IgD-negative memory B cell (primary cell): ENCODE results near the gene SGMS2. TPM values are rescaled to one million over a fixed set of nuclear protein-coding genes. Genes with fewer than 3 reads are reported as not detected.

Source experiments
- H3K27ac Mint-ChIP-seq, 3 donors: one replicate each; pipeline ENCODE4 v1.8.0; 2020 to 2022; ENCODE audit warnings: mild to moderate bottlenecking in 3 of 3, mixed read lengths in 3 of 3, moderate library complexity in 1 of 3
- H3K27me3 Mint-ChIP-seq: one replicate; pipeline ENCODE4 v1.8.0; 2021; ENCODE audit warnings: mixed read lengths
- H3K36me3 Mint-ChIP-seq: one replicate; pipeline ENCODE4 v1.8.0; 2020; ENCODE audit warnings: mild to moderate bottlenecking, mixed read lengths
- H3K4me1 Mint-ChIP-seq, 3 donors: one replicate each; pipeline ENCODE4 v1.8.0; 2020 to 2022; ENCODE audit warnings: mixed read lengths in 3 of 3, mild to moderate bottlenecking in 1 of 3
- H3K4me3 Mint-ChIP-seq, 4 donors: one replicate each; pipeline ENCODE4 v1.8.0; 2020 to 2022; ENCODE audit warnings: mild to moderate bottlenecking in 4 of 4, mixed read lengths in 4 of 4, moderate library complexity in 3 of 4
- H3K9me3 Mint-ChIP-seq, 3 donors: one replicate each; pipeline ENCODE4 v1.8.0; 2020 to 2021; ENCODE audit warnings: mixed read lengths in 3 of 3, mild to moderate bottlenecking in 1 of 3
- polyA plus RNA-seq: library from polyadenylated mRNA; unstranded; fragments of 300-500 nt; fragmentation: Illumina TruSeq; gene quantifications from one replicate; pipeline ENCODE4 v1.2.3, GENCODE V29; 2021

Gene SGMS2
- not detected for polyA plus RNA-seq

DNA sequence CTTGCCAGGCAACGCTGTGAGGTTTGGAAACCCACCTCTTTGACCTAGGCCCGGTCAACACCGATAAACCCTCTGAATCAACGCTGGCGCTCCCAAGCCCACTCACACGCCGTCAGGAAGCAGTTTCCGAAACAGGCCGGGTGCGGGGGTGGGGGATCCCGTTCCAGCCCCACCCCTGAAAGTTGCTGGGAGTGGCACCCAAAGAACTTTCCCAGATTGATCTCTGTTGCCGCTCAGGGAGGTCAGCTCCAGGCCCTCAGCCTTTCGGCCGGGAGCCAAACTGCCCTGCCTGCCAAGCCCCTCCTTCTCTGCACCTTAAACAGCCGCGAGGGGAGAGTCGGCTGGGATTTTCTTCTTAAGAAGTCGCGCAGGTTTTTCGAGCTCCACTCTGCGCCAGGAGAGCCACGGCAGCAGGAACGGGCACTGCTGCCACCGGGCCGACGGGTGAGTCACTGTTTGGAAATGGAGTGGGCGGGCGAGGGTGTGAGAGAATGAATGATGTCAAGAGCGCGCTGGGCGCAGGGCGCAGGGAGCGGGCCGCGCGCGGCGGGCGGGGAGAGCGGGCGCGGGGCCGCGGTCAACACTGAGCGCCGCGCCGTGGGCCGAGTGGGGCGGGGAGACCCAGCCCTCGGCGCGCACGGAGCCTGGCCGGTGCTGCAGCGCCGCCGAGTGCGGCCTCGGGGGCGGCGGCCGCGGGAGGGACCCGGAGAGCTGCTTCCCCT lies at the start of gene SGMS2:
Gene SGMS2, plus strand, starts transcription at position 583 of the 722 bp plus-strand sequence. CDS start 70,622 bp downstream, outside the sequence.
- H3K4me3 Mint-ChIP-seq = peak within 1 kb of the TSS in 3 of 4 donors; percentile 69 to 86 (median 75)
- peaks cover 3 to 7% (median 4%) of the 10 kb centered on the region in 3 donors for H3K4me1 Mint-ChIP-seq
- no peak within 1 kb of the TSS for H3K27ac Mint-ChIP-seq

DNA sequence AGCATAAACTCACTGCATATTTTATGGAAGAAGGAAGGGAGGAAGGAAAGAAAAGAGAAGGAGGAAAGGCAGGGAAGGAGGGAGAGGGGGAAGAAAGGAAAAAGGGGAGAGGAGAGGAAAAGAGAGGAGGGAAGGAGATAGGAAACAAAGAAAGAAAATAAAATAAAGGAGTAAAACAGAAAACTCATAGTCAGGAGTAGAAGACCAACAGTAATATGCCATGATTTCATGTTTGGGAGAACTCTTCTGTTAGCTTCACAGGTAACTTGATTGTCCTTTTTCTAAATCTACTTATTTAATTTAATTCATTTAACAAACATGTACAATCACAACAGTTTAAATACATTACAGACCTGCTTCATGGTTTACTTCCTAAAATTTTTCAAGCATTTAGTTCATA lies 46.8 kb upstream of the SGMS2 start:
- Mint-ChIP-seq H3K9me3 (peaks cover 6 to 40% (median 7%) of the 10 kb centered on the region in 3 donors), H3K4me3 (no peak overlapping the region), H3K4me1 (no peaks in the 10 kb centered on the region), H3K27ac (no peak overlapping the region), H3K36me3 (peaks cover 3% of the 10 kb centered on the region), H3K27me3 (peaks cover 2% of the 10 kb centered on the region)

More for the DNA sequence above, at the start of gene SGMS2:
- Mint-ChIP-seq H3K9me3 (no peaks in the 10 kb centered on the region), H3K36me3 (no peaks in the 10 kb centered on the region), H3K27me3 (peaks cover 28% of the 10 kb centered on the region)

DNA sequence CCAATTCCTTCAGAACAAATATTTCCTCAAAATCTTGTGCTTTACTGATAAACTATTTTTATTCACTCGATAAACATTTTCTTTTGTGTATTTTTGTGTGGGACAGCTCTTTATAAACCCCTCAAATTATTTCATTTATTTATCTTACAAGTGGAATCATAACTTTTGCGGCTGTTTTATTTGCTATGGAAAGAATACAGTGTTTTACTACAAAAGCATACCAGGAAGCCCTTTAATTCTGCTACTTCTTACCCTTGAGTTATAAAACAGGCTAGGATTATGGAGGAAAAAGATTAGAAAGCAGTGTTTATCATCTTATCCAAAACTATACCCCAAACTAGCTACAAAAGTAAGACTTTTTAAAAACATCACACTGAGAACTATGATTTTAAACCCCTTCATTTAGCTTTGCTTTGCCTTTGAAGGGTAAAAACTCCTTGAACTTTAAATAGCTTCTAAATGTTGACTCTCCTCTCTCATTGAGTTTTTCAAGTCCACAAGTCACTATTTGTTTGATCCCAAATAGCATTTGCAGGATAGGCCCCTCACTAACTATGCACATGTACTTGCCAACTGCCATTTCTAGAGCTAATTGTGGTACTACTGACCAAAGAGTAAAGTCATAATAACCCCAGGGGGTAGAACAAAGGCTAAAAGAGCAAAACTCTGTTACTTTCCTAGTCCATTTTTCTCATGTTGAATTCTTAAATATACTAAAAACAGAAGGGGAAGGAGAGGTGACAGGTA lies 45.8 kb upstream of the SGMS2 start:
- H3K4me1 Mint-ChIP-seq = no peaks in the 10 kb centered on the region
- peaks cover 6 to 40% (median 7%) of the 10 kb centered on the region in 3 donors for H3K9me3 Mint-ChIP-seq
- no peak overlapping the region for H3K27ac Mint-ChIP-seq
- H3K4me3 Mint-ChIP-seq = no peak overlapping the region
- H3K27me3 Mint-ChIP-seq = peaks cover 2% of the 10 kb centered on the region
- H3K36me3 Mint-ChIP-seq = peaks cover 3% of the 10 kb centered on the region

DNA sequence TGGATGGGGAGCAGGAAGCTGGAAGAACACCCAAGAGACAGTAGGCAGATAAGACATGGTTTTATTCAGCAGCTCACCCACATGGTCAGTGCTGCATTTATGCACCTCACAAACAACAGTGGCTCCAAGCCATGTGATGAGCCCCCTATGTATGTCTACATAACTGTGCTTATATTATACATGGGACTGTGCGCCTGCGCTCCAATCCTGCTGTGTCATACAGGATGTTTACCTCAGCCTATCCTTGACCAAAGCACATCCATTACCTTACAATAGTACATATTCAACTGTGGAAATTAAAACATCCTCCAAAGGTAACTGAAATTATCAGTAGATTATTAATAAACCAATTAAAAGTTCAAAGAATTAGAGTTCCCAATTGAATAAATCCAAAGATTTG lies 44.1 kb upstream of the SGMS2 start:
- Mint-ChIP-seq H3K27ac (no peak overlapping the region), H3K36me3 (peaks cover 2% of the 10 kb centered on the region), H3K4me3 (no peak overlapping the region), H3K27me3 (peaks cover 3% of the 10 kb centered on the region), H3K9me3 (peaks cover 6 to 37% (median 7%) of the 10 kb centered on the region in 3 donors), H3K4me1 (no peaks in the 10 kb centered on the region)

DNA sequence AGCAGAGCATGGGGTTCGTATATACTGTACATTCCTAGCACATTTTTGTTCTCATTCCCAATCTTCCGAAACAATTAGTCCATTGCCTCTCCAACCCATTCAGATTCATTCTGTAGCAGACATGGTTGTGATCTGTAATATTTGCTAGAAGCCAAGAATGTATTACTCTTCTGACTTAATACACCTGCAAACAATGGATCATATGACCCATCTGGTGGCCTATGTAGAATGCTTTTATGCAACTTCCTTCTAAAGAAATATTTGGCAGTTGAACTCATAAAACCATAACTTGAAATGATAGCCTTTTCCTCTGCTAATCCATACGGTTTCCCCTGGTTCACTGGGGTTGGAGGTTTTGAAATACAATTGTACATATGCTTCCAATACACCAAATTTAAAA lies 32.8 kb upstream of the SGMS2 start:
- H3K27ac Mint-ChIP-seq = no peak overlapping the region
- H3K4me1 Mint-ChIP-seq = no peaks in the 10 kb centered on the region
- no peak overlapping the region for H3K4me3 Mint-ChIP-seq
- H3K36me3 Mint-ChIP-seq = peaks cover 2% of the 10 kb centered on the region
- H3K9me3 Mint-ChIP-seq = peaks cover 0 to 7% (median 7%) of the 10 kb centered on the region in 3 donors
- H3K27me3 Mint-ChIP-seq = no peaks in the 10 kb centered on the region

DNA sequence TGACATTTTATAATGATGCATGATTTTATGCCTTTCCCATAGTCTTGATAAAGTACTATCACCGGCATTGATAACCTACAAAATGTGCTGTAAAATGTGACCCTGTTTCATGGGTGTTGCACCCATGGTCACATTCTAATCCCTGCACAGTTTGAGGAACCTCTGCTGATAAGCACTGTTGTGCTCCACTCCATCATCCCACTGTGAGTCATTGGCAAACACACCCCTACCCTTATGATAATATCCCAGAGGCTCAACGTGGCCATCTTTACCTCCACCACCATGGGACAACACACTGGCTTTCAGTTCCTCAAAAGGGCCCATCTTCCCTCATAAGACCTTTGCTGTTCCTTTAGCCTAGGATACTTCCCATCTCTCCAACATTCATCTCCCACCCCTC lies 32.0 kb upstream of the SGMS2 start:
- Mint-ChIP-seq H3K27ac (no peak overlapping the region), H3K4me1 (no peaks in the 10 kb centered on the region), H3K4me3 (no peak overlapping the region), H3K9me3 (peaks cover 0 to 4% (median 0%) of the 10 kb centered on the region in 3 donors), H3K27me3 (no peaks in the 10 kb centered on the region), H3K36me3 (peaks cover 2% of the 10 kb centered on the region)

DNA sequence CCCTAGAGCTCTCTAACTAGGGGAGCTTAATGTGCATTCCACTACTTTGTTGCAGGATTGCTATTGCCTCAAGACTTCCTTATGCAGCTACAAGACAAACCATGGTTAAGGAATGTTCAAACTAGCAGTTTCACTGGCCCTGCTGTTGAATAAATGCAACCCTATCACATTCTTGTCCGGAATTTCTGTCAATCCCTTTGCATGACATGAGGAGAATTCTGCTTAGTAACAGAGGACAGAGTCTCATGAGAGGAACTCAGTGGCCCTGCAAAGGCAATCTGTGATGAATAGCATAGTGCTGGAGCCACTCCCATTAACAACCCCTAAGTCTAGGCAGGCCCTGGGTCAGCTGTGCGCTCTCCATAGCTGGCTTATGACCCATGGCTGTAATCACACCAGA lies 30.7 kb upstream of the SGMS2 start:
- H3K9me3 Mint-ChIP-seq = peaks cover 0 to 5% (median 0%) of the 10 kb centered on the region in 3 donors
- no peaks in the 10 kb centered on the region for H3K4me1 Mint-ChIP-seq
- H3K27ac Mint-ChIP-seq = no peak overlapping the region
- peaks cover 2% of the 10 kb centered on the region for H3K36me3 Mint-ChIP-seq
- H3K27me3 Mint-ChIP-seq = no peaks in the 10 kb centered on the region
- H3K4me3 Mint-ChIP-seq = no peak overlapping the region

DNA sequence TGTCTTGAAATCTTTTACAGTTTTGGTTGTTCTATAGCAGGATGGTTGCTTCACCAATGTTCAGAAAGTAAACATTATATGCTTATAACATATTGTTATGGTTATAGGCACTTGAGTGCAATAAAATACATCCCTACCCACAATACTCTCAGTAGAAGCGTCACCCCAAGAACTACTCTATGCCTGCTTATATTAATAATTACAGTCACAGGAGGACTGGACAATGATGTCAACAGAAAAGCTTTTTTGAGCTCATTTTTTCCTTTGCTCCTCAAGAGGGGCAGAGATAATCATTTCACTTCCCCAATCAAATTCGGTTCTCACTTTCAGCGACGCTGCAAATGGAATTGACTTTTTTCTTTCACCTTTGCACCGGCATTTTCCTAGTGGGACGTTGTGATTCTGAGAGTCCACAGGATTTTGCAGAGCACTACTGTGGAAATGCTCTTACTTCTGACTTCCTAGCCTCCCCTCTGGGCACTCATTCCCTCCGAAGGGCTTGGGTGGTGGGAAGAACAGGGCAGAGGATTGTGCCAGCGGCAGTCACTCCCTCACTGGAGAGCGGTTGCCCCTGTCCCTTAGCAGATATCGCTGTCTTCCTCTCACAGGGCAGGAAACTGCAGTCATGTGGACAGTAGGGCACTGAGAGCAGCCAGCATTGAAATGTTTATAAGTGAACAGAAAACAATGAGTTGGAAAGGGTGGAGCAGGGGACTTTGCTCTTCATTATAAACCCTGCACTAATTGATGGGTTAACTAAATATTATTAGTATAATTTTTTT lies 24.9 kb upstream of the SGMS2 start:
- Mint-ChIP-seq H3K4me1 (no peaks in the 10 kb centered on the region), H3K4me3 (no peak overlapping the region), H3K9me3 (peaks cover 0 to 2% (median 0%) of the 10 kb centered on the region in 3 donors), H3K36me3 (peaks cover 1% of the 10 kb centered on the region), H3K27ac (no peak overlapping the region), H3K27me3 (peaks cover 5% of the 10 kb centered on the region)

DNA sequence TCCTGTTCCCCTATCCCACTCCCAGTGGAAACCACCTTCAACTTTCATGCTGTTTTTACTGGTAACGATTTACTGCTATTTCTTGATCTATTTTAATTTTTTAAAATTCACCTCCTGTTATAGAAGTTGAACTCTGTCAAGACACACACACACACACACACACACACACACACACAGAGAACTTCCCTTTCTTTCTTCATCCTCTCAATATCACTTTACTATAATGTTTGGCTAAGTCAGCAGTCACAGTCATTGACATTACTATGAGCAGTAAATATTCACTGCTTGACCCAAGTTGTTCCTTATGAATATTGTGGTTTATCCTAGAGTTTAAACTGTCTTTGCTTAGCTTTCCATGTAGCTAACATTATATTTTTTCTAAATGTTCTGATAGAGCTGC lies 24.0 kb upstream of the SGMS2 start:
- Mint-ChIP-seq H3K4me1 (no peaks in the 10 kb centered on the region), H3K9me3 (peaks cover 0 to 2% (median 0%) of the 10 kb centered on the region in 3 donors), H3K27me3 (peaks cover 5% of the 10 kb centered on the region), H3K36me3 (peaks cover 1% of the 10 kb centered on the region), H3K27ac (no peak overlapping the region), H3K4me3 (no peak overlapping the region)

DNA sequence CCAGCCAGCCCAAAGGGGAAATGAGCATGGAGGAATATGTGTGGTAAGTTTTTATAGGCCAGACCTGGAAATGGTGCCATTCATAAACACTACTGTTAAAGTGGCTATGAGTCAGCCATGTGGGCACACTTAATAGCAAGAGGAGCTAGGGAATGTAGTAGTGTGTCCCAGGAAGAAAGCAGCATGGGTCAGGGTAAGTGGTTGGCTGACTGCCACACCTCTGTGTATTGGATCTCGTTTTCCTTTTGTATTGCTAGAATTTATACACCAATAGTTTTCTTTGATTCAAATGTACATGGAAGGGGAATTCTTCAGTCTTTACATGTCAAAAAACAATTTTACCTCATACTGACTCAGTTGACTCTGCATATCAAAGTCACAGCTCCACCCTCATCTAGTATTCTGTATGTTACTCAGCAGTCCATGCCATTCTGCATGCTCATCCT lies 22.9 kb upstream of the SGMS2 start:
- Mint-ChIP-seq H3K4me3 (no peak overlapping the region), H3K27ac (no peak overlapping the region)

DNA sequence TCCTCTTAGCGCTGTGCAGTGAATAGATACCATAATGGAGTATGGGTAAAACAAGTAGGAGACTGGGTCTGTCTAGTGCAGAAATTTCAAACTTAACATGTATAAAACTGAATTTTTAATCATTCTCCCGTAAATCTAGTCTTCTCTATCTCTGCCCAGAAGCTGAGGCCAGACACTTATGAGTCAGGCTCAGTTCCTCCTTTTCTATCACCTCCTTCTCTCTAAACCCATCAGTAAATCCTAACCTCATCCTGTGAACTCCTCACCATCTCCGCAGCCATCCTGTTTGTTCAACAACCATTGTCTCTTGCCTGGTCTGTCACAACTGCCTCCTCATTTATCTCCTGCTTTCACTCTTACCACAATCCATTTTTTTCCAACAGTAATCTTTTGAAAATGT lies 19.8 kb upstream of the SGMS2 start:
- H3K27me3 Mint-ChIP-seq = peaks cover 7% of the 10 kb centered on the region
- peaks cover 1% of the 10 kb centered on the region for H3K36me3 Mint-ChIP-seq
- H3K4me3 Mint-ChIP-seq = no peak overlapping the region
- H3K27ac Mint-ChIP-seq = no peak overlapping the region
- H3K9me3 Mint-ChIP-seq = no peaks in the 10 kb centered on the region
- no peaks in the 10 kb centered on the region for H3K4me1 Mint-ChIP-seq

More for the DNA sequence above, 22.9 kb upstream of the SGMS2 start:
- Mint-ChIP-seq H3K9me3 (peaks cover 0 to 2% (median 0%) of the 10 kb centered on the region in 3 donors), H3K4me1 (no peaks in the 10 kb centered on the region), H3K36me3 (peaks cover 1% of the 10 kb centered on the region), H3K27me3 (peaks cover 5% of the 10 kb centered on the region)

DNA sequence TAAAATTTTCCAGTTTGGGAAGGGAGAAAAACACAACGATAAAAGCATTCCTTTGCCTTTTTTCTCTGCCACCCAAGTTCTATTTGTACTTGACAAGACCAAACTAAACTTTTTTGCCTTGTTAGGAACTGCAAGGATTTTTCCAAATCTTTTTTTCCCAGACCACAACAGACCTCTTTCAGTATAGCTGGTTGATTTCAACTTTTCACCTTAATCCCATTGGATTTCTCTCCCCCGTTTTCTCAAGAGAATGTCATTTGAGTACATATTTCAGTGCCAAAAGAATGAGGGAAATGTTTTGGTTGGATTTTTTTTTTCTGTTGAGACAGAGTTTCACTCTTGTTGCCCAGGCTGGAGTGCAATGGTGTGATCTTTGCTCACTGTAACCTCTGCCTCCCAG lies 18.5 kb upstream of the SGMS2 start:
- Mint-ChIP-seq H3K27ac (no peak overlapping the region), H3K4me3 (no peak overlapping the region), H3K9me3 (no peaks in the 10 kb centered on the region), H3K4me1 (no peaks in the 10 kb centered on the region), H3K27me3 (peaks cover 7% of the 10 kb centered on the region), H3K36me3 (peaks cover 1% of the 10 kb centered on the region)

DNA sequence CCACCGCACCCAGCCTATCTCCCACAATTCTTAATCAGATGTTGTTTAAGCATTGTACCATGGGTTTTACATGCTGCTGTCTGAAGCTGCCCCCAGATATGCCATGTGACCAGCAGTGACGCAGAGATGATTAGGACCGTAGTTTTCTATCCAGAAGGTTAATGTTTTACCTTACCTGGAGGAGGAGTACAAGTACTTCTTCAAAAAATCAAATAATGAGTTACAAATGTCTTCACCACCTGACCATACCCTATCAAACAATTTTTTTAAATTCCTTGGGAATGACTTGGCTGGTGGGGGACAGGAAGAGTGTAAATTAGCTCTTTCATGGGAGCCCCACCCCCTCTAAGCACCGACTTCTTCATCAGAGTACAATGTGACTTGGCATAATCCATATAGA lies 16.2 kb upstream of the SGMS2 start:
- H3K9me3 Mint-ChIP-seq = no peaks in the 10 kb centered on the region
- H3K4me3 Mint-ChIP-seq = no peak overlapping the region
- no peak overlapping the region for H3K27ac Mint-ChIP-seq
- peaks cover 1% of the 10 kb centered on the region for H3K36me3 Mint-ChIP-seq
- no peaks in the 10 kb centered on the region for H3K4me1 Mint-ChIP-seq
- peaks cover 6% of the 10 kb centered on the region for H3K27me3 Mint-ChIP-seq

DNA sequence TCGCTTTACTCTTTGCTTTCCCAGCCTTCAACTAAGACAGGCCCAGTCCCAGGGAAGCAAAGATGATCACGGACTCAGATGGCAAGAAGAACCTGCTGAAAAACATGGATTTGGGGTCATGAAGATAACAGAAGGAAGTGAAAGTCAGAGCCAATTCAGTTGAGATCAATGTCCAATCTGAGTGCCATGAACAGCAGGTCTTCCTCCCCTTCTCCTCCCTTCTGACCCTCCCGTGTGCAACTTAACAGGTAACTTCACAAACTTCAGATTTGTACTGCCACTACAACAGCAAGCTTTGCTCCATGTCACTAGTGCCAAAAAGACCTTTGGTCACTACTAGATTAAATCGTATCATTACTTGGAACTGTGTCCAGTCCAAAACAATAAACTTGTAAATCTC lies 15.5 kb upstream of the SGMS2 start:
- H3K36me3 Mint-ChIP-seq = peaks cover 1% of the 10 kb centered on the region
- no peak overlapping the region for H3K4me3 Mint-ChIP-seq
- H3K9me3 Mint-ChIP-seq = no peaks in the 10 kb centered on the region
- H3K27me3 Mint-ChIP-seq = peaks cover 3% of the 10 kb centered on the region
- no peaks in the 10 kb centered on the region for H3K4me1 Mint-ChIP-seq
- H3K27ac Mint-ChIP-seq = no peak overlapping the region

DNA sequence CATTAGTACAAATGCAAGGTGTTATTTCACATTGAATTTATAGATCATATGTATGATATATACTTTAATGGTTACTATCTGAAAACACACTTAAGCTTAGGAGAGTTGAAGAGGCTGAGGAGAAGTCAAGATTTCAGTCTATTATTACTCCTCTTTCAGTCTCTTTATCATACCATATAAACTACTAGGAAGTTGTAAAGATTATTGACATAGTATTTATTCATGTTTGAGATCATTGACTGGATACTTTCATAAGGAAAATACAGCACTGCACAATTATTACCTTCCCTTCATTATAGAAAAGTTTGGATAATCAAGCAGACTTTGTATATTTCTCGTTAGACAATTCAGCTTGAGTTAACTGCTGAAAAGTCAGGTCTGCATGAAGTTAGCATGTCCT lies 10.0 kb upstream of the SGMS2 start:
- H3K4me1 Mint-ChIP-seq = no peaks in the 10 kb centered on the region
- H3K27me3 Mint-ChIP-seq = peaks cover 1% of the 10 kb centered on the region
- H3K9me3 Mint-ChIP-seq = no peaks in the 10 kb centered on the region
- H3K27ac Mint-ChIP-seq = no peak overlapping the region
- no peaks in the 10 kb centered on the region for H3K36me3 Mint-ChIP-seq
- no peak overlapping the region for H3K4me3 Mint-ChIP-seq
